ENCODE results near the gene TEK. TPM values are rescaled to one million over a fixed set of nuclear protein-coding genes. Genes with fewer than 3 reads are reported as not detected.
A peak's percentile ranks its signal among the peaks of the same experiment; 100 is the strongest.

Gene TEK
- total RNA-seq (not detected), polyA plus RNA-seq (not detected)

DNA sequence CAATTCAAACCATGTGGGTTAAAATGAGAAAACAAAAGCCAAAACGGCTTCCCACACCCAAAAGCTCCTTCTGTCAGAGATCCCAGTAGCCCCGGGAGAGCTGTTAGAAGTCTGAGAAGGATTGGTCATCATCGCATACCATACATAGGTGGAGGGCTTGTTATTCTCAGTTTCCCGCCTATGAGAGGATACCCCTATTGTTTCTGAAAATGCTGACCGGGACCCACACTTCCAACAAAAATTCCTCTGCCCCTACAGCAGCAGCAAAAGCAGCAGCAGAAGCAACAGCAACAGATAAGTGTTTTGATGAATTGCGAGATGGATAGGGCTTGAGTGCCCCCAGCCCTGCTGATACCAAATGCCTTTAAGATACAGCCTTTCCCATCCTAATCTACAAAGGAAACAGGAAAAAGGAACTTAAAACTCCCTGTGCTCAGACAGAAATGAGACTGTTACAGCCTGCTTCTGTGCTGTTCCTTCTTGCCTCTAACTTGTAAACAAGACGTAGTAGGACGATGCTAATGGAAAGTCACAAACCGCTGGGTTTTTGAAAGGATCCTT lies at the start of gene TEK:
Gene TEK, plus strand, starts transcription at position 245 of the 561 bp plus-strand sequence. CDS start 366 bp downstream, outside the sequence.
- H3K9me3 Mint-ChIP-seq, result peaks cover 0 to 3% (median 0%) of the 10 kb centered on the region in 5 donors
- no peak for DNase-seq
- Histone ChIP-seq H3K27ac (ENCODE audit: low read depth, low read length) (no peak within 1 kb of the TSS), H3K4me3 (ENCODE audit: low read length) (no peak within 1 kb of the TSS), H3K4me1 (ENCODE audit: insufficient read depth, low read length) (no peaks in the 10 kb centered on the region), H3K36me3 (ENCODE audit: insufficient read depth, low read length) (no peaks in the 10 kb centered on the region), H3K27me3 (ENCODE audit: insufficient read depth, low read length, poor library complexity, severe bottlenecking) (no peaks in the 10 kb centered on the region), H3K9me3 (ENCODE audit: low read length) (no peaks in the 10 kb centered on the region)
- ChIA-PET CTCF (no interaction called here), POLR2A (no interaction called here)
- H3K27ac Mint-ChIP-seq, result no peak within 1 kb of the TSS
- H3K36me3 Mint-ChIP-seq, result no peaks in the 10 kb centered on the region
- H3K4me1 Mint-ChIP-seq, result no peaks in the 10 kb centered on the region
- peaks cover 4% of the 10 kb centered on the region in 2 donors for H3K27me3 Mint-ChIP-seq
- peak within 1 kb of the TSS in 1 of 7 donors; percentile 1 for H3K4me3 Mint-ChIP-seq

DNA sequence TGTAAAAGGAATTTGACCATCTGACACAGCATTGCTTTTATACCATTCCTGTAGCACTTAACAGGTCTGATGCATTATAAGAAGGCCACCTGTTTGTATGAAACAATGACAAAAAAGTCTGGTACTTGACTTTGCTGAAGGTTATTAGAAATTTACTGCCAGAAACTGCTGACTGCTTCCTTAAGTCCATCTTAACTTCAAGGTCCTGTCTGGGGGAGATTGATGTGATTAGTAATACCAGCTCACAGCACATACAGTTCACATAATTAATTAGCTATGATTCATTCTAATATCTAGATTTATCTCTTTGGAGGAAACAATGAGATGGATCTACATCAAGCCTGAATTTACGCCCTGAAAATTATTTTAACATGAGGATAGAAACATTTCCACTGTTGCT lies 49.6 kb upstream of the TEK start:
- POLR2A ChIA-PET, result no interaction called here
- peaks cover 13 to 35% (median 20%) of the 10 kb centered on the region in 3 donors for H3K36me3 Mint-ChIP-seq

DNA sequence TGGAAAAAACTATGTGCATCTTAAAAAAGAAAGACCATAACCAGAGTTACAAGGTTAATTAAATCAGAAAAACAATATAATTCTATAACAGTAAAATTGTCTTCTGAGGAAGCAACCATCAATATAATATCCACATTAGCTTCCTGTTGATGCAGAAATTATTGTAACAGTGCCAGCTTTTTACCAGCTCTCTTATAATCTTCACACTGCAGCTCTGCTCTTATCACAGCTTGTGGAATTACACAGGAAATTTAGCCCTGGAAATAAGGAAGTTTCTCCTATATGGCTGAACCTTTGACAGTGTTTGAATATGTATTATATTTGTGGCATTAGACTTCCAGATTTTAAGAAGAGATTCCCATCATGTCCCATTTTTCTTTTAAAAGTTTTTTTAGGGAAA lies 49.1 kb upstream of the TEK start:
- H3K27ac ChIP-seq (ENCODE audit: low read depth, low read length), result no peak overlapping the region
- H3K4me1 Mint-ChIP-seq, result no peaks in the 10 kb centered on the region
- no peak overlapping the region for H3K4me3 Mint-ChIP-seq
- no peaks in the 10 kb centered on the region for H3K4me1 ChIP-seq (ENCODE audit: insufficient read depth, low read length)
- CTCF ChIA-PET, result no interaction called here
- no peaks in the 10 kb centered on the region for H3K27me3 ChIP-seq (ENCODE audit: insufficient read depth, low read length, poor library complexity, severe bottlenecking)
- H3K27ac Mint-ChIP-seq, result no peak overlapping the region
- no peaks in the 10 kb centered on the region for H3K9me3 ChIP-seq (ENCODE audit: low read length)
- H3K36me3 ChIP-seq (ENCODE audit: insufficient read depth, low read length), result no peaks in the 10 kb centered on the region
- no peaks in the 10 kb centered on the region for H3K9me3 Mint-ChIP-seq
- peaks cover 0 to 1% of the 10 kb centered on the region in 2 donors for H3K27me3 Mint-ChIP-seq
- DNase-seq, result no peak
- POLR2A ChIA-PET, result no interaction called here
- H3K4me3 ChIP-seq (ENCODE audit: low read length), result no peak overlapping the region
- H3K36me3 Mint-ChIP-seq, result peaks cover 13 to 35% (median 17%) of the 10 kb centered on the region in 3 donors

More for the DNA sequence above, 49.6 kb upstream of the TEK start:
- H3K27ac ChIP-seq (ENCODE audit: low read depth, low read length), result no peak overlapping the region
- no peaks in the 10 kb centered on the region for H3K36me3 ChIP-seq (ENCODE audit: insufficient read depth, low read length)
- no peak overlapping the region for H3K4me3 ChIP-seq (ENCODE audit: low read length)
- H3K4me1 ChIP-seq (ENCODE audit: insufficient read depth, low read length), result no peaks in the 10 kb centered on the region
- CTCF ChIA-PET, result no interaction called here
- H3K4me3 Mint-ChIP-seq, result no peak overlapping the region
- H3K27me3 ChIP-seq (ENCODE audit: insufficient read depth, low read length, poor library complexity, severe bottlenecking), result no peaks in the 10 kb centered on the region
- H3K27me3 Mint-ChIP-seq, result peaks cover 0 to 1% of the 10 kb centered on the region in 2 donors
- no peaks in the 10 kb centered on the region for H3K4me1 Mint-ChIP-seq
- H3K9me3 Mint-ChIP-seq, result no peaks in the 10 kb centered on the region
- no peak overlapping the region for H3K27ac Mint-ChIP-seq
- no peaks in the 10 kb centered on the region for H3K9me3 ChIP-seq (ENCODE audit: low read length)
- no peak for DNase-seq

DNA sequence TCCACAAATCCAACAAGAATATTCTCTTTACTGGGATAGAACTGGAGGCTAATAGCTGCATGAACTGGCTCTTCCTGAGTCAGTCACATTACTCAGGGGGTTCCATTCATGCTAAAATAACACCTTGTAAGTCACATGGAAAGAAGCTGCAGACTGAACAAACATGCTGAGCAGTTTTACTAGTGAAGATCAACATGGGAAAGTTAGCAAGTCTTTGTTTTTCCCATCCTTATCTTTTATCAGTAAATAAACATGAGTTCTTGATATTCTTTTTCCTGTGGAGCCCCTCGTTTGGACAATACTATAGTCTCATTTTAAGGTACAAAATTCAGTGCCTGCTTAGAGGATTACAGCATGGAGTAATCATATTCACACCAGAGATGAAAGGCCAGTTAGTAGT lies 43.7 kb upstream of the TEK start:
- CTCF ChIA-PET, result no interaction called here
- H3K4me3 Mint-ChIP-seq, result no peak overlapping the region

DNA sequence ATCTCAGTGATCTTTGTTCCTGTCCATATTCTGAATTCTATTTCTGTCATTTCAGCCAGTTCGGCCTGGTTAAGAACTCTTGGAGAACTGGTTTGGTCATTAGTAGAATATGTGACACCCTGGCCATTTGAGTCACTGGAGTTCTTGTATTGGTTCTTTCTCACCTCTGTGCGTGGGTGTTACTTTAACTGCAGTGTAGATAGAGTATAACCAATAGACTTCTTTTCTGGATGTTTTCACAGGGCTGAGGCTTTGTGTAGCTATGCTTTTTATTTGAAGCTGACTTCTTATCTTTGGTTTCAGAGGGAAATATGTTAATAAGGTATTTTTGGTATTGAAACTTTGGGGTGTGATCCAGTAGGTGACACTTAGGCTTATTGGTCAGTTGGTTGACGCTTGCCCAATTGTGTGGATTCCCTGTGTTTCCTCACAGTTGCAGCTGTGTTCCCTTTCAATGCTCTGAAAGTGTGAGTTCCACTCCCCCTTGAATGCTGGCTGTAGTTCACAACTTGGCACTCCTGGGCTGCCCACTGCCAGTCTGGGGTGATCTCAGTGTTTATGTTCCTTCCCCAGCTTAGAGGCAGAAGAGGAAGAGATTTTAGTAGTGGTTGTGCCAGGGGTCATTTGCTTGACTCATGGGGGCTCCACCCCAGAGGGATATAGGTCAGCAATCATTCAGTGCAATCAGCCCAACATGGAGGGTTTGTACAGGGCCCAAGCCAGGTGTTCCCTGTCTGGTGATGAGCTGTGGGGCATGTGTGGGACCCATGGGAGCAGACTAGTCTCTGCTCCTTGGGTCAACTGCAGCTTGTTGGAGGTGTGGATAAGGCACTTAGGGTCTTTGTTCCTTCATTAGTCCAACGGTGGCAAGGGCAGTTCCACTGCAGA lies 34.9 kb upstream of the TEK start:
- H3K27me3 ChIP-seq (ENCODE audit: insufficient read depth, low read length, poor library complexity, severe bottlenecking), result no peaks in the 10 kb centered on the region
- no peak overlapping the region for H3K27ac Mint-ChIP-seq

More for the DNA sequence above, 43.7 kb upstream of the TEK start:
- H3K4me1 Mint-ChIP-seq, result no peaks in the 10 kb centered on the region
- H3K9me3 Mint-ChIP-seq, result no peaks in the 10 kb centered on the region
- no peaks in the 10 kb centered on the region for H3K27me3 Mint-ChIP-seq
- no peaks in the 10 kb centered on the region for H3K9me3 ChIP-seq (ENCODE audit: low read length)
- H3K36me3 ChIP-seq (ENCODE audit: insufficient read depth, low read length), result no peaks in the 10 kb centered on the region
- no peaks in the 10 kb centered on the region for H3K27me3 ChIP-seq (ENCODE audit: insufficient read depth, low read length, poor library complexity, severe bottlenecking)
- H3K36me3 Mint-ChIP-seq, result peaks cover 7 to 12% (median 10%) of the 10 kb centered on the region in 3 donors
- H3K27ac Mint-ChIP-seq, result no peak overlapping the region
- H3K4me3 ChIP-seq (ENCODE audit: low read length), result no peak overlapping the region
- no peak overlapping the region for H3K27ac ChIP-seq (ENCODE audit: low read depth, low read length)
- no peak for DNase-seq
- no peaks in the 10 kb centered on the region for H3K4me1 ChIP-seq (ENCODE audit: insufficient read depth, low read length)
- POLR2A ChIA-PET, result no interaction called here

DNA sequence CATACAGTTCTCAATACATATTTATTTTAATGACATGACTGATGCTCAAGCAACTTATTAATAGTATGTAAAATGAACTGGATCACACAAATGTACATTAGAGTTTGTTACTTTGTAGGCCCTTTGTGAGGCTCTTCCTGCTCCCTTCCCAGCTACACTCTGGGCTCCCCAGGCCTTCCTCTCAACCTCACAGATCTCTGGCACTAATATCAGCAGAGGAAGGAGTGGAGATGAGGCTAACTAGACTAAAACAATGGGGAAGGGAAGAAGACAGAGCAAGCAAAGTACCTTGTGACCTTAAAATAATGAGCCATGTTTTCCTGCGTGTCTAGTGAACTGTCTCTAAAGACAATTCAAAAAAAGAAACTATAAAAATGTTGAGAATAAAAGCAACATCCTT lies 30.3 kb upstream of the TEK start:
- H3K27me3 Mint-ChIP-seq, result no peaks in the 10 kb centered on the region
- H3K4me1 Mint-ChIP-seq, result no peaks in the 10 kb centered on the region
- Histone ChIP-seq H3K27ac (ENCODE audit: low read depth, low read length) (no peak overlapping the region), H3K4me1 (ENCODE audit: insufficient read depth, low read length) (no peaks in the 10 kb centered on the region), H3K4me3 (ENCODE audit: low read length) (no peak overlapping the region), H3K9me3 (ENCODE audit: low read length) (no peaks in the 10 kb centered on the region), H3K27me3 (ENCODE audit: insufficient read depth, low read length, poor library complexity, severe bottlenecking) (no peaks in the 10 kb centered on the region), H3K36me3 (ENCODE audit: insufficient read depth, low read length) (no peaks in the 10 kb centered on the region)
- DNase-seq, result no peak
- no peaks in the 10 kb centered on the region for H3K9me3 Mint-ChIP-seq
- no peak overlapping the region for H3K4me3 Mint-ChIP-seq
- H3K36me3 Mint-ChIP-seq, result peaks cover 1 to 14% (median 4%) of the 10 kb centered on the region in 3 donors
- POLR2A ChIA-PET, result no interaction called here
- CTCF ChIA-PET, result no interaction called here
- H3K27ac Mint-ChIP-seq, result no peak overlapping the region

More for the DNA sequence above, 34.9 kb upstream of the TEK start:
- Histone ChIP-seq H3K27ac (ENCODE audit: low read depth, low read length) (no peak overlapping the region), H3K4me3 (ENCODE audit: low read length) (no peak overlapping the region), H3K9me3 (ENCODE audit: low read length) (no peaks in the 10 kb centered on the region), H3K36me3 (ENCODE audit: insufficient read depth, low read length) (no peaks in the 10 kb centered on the region), H3K4me1 (ENCODE audit: insufficient read depth, low read length) (no peaks in the 10 kb centered on the region)
- Mint-ChIP-seq H3K4me3 (no peak overlapping the region), H3K27me3 (no peaks in the 10 kb centered on the region), H3K4me1 (no peaks in the 10 kb centered on the region), H3K36me3 (peaks cover 6 to 20% (median 8%) of the 10 kb centered on the region in 3 donors), H3K9me3 (no peaks in the 10 kb centered on the region)
- no peak for DNase-seq
- CTCF ChIA-PET, result no interaction called here
- POLR2A ChIA-PET, result no interaction called here

DNA sequence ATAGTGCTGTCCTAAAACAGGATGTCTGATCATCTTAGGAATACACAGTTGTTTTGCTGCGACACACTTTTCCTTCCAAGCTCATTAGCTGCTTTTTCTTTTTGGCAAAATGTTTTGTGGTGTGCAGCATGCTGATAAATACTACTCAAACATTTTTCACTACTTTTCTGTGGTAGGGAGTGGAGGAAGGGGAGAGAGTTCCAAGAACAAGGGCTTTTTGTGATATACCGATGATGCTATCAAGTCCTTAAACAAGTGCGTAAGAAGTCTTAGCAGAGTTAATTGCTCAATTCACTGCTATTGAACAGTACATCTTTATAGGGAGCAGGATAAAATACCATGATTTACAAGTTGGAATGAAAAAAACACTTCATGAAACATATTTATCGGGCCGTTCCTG lies 23.6 kb upstream of the TEK start:
- Histone ChIP-seq H3K4me3 (ENCODE audit: low read length) (no peak overlapping the region), H3K4me1 (ENCODE audit: insufficient read depth, low read length) (no peaks in the 10 kb centered on the region), H3K9me3 (ENCODE audit: low read length) (no peaks in the 10 kb centered on the region), H3K36me3 (ENCODE audit: insufficient read depth, low read length) (no peaks in the 10 kb centered on the region), H3K27me3 (ENCODE audit: insufficient read depth, low read length, poor library complexity, severe bottlenecking) (no peaks in the 10 kb centered on the region), H3K27ac (ENCODE audit: low read depth, low read length) (no peak overlapping the region)
- ChIA-PET POLR2A (no interaction called here), CTCF (no interaction called here)
- Mint-ChIP-seq H3K9me3 (no peaks in the 10 kb centered on the region), H3K36me3 (no peaks in the 10 kb centered on the region), H3K4me3 (no peak overlapping the region), H3K4me1 (no peaks in the 10 kb centered on the region), H3K27ac (no peak overlapping the region), H3K27me3 (no peaks in the 10 kb centered on the region)
- DNase-seq, result no peak

DNA sequence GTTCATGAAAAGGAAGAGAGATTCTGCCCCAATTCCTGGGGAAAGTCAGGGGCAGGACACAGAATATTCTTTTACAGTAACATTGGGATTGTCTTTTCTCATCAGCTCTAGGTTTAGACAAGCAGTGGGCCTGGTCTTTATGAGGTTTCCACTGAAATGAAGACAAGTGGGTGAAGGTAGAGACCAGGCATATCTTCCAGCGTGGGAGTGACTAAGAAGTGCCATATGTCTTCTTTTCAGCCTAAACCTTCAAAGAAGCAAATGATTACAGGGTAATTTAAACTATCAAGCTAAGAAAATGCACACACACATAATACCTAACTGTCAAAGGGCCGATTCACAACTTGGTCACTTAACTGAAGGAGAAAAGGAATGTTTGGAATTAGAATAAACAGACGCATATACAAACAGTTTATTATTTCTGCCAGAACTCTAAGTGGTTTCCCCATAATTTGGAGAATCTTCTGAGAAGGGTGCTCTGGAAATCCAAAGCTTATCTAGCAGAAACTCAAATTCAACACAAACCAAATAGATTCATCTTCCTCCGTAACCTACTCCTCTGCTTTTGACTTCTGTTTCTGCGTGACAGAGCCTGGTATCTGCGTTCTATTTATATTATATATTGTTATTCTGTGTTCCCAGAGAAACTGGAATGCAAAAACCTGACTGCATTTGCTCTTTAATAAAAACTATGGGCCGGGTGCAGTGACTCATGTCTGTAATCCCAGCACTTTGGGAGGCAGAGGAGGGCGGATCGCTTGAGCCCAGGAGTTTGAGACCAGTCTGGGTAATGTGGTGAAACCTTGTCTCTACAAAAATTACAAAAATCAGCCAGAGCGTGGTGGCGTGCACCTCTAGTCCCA lies 22.0 kb upstream of the TEK start:
- Histone ChIP-seq H3K4me1 (ENCODE audit: insufficient read depth, low read length) (no peaks in the 10 kb centered on the region), H3K27me3 (ENCODE audit: insufficient read depth, low read length, poor library complexity, severe bottlenecking) (no peaks in the 10 kb centered on the region), H3K27ac (ENCODE audit: low read depth, low read length) (no peak overlapping the region), H3K9me3 (ENCODE audit: low read length) (no peaks in the 10 kb centered on the region), H3K4me3 (ENCODE audit: low read length) (no peak overlapping the region), H3K36me3 (ENCODE audit: insufficient read depth, low read length) (no peaks in the 10 kb centered on the region)
- Mint-ChIP-seq H3K36me3 (no peaks in the 10 kb centered on the region), H3K27me3 (peaks cover 0 to 3% of the 10 kb centered on the region in 2 donors), H3K4me3 (no peak overlapping the region), H3K4me1 (no peaks in the 10 kb centered on the region), H3K9me3 (no peaks in the 10 kb centered on the region), H3K27ac (no peak overlapping the region)
- CTCF ChIA-PET, result no interaction called here
- POLR2A ChIA-PET, result no interaction called here
- DNase-seq, result no peak
